ENCODE data around the gene EHD3.

Gene EHD3

GRCh38 chr2:31238126-31238905 lies 4.4 kb downstream of the EHD3 start:
- DNase-seq (ENCODE audit: insufficient read length) (no peak), FAIRE-seq (no peak)
- TF ChIP-seq POLR2A (IDR thresholded peaks at IDR 0.05; ENCODE audit: low read depth, low read length) = no peak
- TF ChIP-seq POLR2AphosphoS5 (IDR thresholded peaks at IDR 0.05; ENCODE audit: low read depth, low read length) = no peak
- no peak for TF ChIP-seq TAF1 (IDR thresholded peaks at IDR 0.05; ENCODE audit: borderline replicate concordance, low read depth, low read length)

DNA sequence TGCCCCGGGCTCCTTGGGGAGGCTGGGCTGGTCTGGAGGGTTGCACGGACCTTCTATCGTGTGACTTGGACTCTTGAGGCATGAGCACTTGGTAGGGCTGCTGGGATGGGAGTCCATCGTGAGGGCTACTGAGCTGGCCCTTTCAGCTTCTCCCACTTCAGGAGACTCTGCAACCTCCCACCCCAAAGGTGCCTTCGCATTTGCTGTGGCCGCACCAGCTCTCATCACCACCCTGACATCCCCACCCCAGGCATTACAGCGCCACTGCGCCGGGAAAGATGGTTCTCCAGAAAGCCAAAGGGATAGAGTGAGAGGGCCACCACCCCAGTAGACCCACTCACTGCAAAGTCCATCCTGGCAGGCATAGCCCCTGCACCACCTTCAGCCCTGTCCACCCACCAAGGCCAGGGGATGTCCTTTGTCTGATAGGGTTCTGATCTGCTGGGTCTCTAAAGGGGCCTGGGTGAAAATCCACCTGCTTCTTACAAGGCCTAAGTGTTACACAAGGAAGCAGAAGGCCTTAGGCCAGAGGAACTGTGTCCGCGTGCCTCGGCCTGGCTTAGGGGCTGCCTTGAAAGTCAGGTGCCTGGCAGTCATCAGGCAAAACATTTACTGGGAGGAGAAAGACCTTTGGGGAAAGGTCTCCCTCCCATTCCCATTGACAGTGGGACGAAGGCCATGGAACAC lies 5.1 kb downstream of the EHD3 start:
- DNase-seq (ENCODE audit: insufficient read length) (no peak), FAIRE-seq (no peak)
- TF ChIP-seq POLR2AphosphoS5 (IDR thresholded peaks at IDR 0.05; ENCODE audit: low read depth, low read length) (no peak), POLR2A (IDR thresholded peaks at IDR 0.05; ENCODE audit: low read depth, low read length) (no peak), TAF1 (IDR thresholded peaks at IDR 0.05; ENCODE audit: borderline replicate concordance, low read depth, low read length) (no peak)

DNA sequence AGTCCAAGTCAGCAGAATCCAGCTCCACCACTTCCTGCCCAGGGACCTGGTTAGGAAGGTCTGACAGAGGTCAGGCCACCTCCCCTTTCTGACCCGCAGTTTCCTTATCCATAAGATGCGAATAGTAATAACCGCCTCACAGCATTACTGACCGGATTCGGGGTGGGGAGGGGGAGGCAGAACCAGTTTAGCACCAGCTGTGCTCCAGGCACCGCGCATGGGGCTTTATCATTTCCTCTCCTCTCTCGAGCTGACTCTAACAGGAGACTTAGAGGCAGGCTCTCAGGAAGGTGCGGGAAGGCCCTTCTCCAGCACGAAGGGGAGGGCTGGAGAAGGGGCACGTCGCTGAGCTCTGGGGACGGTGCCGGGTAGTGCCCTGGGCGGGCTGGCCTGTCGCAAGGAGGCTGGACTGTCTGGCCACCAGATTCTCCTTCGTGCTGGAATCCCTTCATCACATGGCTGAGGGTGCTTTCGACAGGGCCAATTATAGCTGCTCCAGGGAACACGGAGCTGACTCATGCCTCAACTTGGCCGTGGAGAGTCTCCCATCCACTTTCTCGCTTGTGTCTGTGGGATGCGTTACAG lies 5.7 kb downstream of the EHD3 start:
- FAIRE-seq (no peak), DNase-seq (ENCODE audit: insufficient read length) (no peak)
- TF ChIP-seq POLR2A (IDR thresholded peaks at IDR 0.05; ENCODE audit: low read depth, low read length) = no peak

DNA sequence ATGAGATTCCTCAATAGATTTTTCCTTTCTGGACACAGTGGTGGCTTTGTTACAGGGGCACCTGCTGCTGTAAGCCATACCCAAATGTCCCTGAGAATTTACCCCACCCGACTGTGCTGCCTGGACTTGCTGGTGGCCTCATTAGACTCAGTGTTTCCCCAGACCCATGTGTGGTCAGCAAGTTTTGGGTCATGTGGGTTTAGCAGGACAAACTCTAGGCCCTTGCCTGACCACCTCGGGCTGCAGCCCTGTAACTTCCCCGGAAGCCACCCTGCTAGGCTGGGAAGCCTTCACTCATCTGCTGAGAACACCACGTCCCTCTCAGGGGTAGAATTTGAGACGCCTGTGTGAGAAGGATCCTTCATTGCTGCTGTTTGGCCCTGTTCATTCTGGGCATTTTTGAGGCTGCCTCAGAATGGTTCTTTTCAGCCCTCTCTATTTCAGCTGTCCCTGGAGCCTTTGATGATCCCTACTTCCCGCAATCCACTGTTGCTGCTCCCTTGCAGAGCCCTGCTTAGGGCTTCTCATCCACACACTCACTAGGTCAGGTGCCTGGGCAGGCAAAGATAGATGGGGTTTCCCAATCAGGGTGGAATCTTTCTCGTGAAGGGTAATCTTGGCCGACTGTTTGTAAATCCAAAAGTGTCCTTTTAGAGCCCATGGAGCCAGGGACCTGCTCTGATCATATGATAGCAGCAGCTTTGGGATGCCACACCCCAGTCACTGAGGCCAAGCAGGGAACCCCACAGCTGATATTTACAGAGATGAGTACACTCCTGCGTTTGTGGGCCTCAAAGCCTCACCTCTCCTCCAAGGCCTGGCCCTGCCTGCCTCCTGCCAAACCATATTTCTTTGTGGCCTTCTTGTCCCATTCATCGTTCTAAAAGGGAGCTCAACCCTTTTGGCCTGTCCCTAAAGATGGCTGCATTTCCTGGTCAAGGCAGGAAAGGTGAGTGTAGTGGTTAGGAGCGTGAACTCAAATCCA lies 6.7 kb downstream of the EHD3 start:
- no peak for DNase-seq (ENCODE audit: insufficient read length)
- TF ChIP-seq POLR2AphosphoS5 (IDR thresholded peaks at IDR 0.05; ENCODE audit: low read depth, low read length) (no peak), POLR2A (IDR thresholded peaks at IDR 0.05; ENCODE audit: low read depth, low read length) (no peak), TAF1 (IDR thresholded peaks at IDR 0.05; ENCODE audit: borderline replicate concordance, low read depth, low read length) (no peak)
- FAIRE-seq = no peak

DNA sequence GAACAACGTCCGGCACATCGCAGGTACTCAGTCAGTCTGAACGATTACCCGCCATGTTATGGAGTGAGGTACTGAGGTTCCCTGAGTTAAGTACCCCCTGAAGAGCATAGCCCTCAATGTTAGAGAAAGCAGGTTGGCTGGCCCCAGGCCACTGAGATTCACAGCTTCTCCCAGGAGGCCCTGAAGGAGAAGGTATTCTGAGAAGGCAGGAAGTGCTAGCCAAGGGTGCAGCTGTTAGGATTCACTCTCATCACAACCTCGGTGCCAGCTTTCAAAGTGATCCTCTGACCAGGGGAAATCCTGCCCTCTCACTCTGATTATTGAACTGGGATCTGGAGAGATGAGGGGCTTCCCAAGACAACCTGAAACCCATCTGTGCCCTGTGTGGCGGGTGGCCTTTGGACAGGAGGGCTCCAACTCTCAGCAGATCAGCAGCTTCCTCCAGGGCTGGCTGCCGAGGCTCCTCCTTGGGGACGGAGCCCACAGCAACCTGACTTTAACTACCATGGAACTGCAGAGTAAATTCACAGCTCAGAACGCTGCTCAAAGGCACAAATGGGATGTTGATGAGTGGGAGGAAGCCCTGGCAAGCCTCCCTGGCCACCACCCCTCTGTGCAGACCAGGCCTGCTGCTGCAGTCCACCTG lies 7.8 kb downstream of the EHD3 start:
- TF ChIP-seq TAF1 (IDR thresholded peaks at IDR 0.05; ENCODE audit: borderline replicate concordance, low read depth, low read length) (no peak), POLR2AphosphoS5 (IDR thresholded peaks at IDR 0.05; ENCODE audit: low read depth, low read length) (no peak), POLR2A (IDR thresholded peaks at IDR 0.05; ENCODE audit: low read depth, low read length) (no peak)
- no peak for FAIRE-seq
- no peak for DNase-seq (ENCODE audit: insufficient read length)

DNA sequence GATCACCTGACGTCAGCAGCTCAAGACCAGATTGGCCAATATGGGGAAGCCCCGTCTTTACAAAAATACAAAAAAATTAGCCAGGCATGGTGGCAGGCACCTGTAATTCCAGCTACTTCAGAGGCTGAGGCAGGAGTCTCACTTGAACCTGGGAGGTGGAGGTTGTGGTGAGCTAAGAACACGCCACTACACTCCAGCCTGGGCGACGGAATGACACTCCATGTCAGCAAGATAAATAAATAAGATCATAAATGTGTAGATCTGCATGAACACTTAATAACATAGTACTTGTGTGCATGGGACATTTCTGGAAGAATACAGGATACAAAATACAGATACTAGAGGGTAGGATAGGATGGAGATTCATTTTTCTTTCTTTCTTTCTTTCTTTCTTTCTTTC lies 9.1 kb downstream of the EHD3 start:
- no peak for FAIRE-seq
- no peak for DNase-seq (ENCODE audit: insufficient read length)
- no peak for TF ChIP-seq POLR2AphosphoS5 (IDR thresholded peaks at IDR 0.05; ENCODE audit: low read depth, low read length)
- no peak for TF ChIP-seq TAF1 (IDR thresholded peaks at IDR 0.05; ENCODE audit: borderline replicate concordance, low read depth, low read length)
- TF ChIP-seq POLR2A (IDR thresholded peaks at IDR 0.05; ENCODE audit: low read depth, low read length) = no peak

- DNase-seq (ENCODE audit: insufficient read length) (no peak), FAIRE-seq (no peak)
- no peak for TF ChIP-seq POLR2A (IDR thresholded peaks at IDR 0.05; ENCODE audit: low read depth, low read length)
- TF ChIP-seq POLR2AphosphoS5 (IDR thresholded peaks at IDR 0.05; ENCODE audit: low read depth, low read length) = no peak
- TF ChIP-seq TAF1 (IDR thresholded peaks at IDR 0.05; ENCODE audit: borderline replicate concordance, low read depth, low read length) = no peak
Observed at GRCh38 chr2:31244101-31244500, 10.1 kb downstream of the EHD3 start.

GRCh38 chr2:31246184-31246852 lies 12.4 kb downstream of the EHD3 start:
- no peak for FAIRE-seq
- no peak for DNase-seq (ENCODE audit: insufficient read length)
- TF ChIP-seq TAF1 (IDR thresholded peaks at IDR 0.05; ENCODE audit: borderline replicate concordance, low read depth, low read length) (no peak), POLR2AphosphoS5 (IDR thresholded peaks at IDR 0.05; ENCODE audit: low read depth, low read length) (no peak)

DNA sequence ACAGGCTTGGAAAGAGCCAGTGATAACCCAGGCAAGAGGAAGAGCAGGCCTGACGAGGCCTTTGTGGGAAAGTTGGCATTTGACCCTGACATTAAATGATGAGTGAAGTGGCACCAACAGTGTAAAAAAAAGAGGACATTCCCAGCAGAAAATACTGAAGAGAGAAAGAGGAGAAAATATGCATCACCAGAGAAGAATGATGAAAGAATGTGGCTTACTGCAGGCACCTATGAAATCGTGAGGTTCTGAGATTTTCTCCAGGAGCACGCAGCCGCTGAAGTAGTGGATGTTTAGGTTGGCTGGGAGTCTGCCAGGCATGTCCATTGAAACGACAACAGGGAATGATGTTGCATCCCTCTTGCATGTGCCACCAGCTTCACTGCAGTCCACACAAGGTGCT lies 13.8 kb downstream of the EHD3 start:
- DNase-seq (ENCODE audit: insufficient read length) = no peak
- TF ChIP-seq POLR2AphosphoS5 (IDR thresholded peaks at IDR 0.05; ENCODE audit: low read depth, low read length) (no peak), TAF1 (IDR thresholded peaks at IDR 0.05; ENCODE audit: borderline replicate concordance, low read depth, low read length) (no peak), POLR2A (IDR thresholded peaks at IDR 0.05; ENCODE audit: low read depth, low read length) (no peak)
- no peak for FAIRE-seq

DNA sequence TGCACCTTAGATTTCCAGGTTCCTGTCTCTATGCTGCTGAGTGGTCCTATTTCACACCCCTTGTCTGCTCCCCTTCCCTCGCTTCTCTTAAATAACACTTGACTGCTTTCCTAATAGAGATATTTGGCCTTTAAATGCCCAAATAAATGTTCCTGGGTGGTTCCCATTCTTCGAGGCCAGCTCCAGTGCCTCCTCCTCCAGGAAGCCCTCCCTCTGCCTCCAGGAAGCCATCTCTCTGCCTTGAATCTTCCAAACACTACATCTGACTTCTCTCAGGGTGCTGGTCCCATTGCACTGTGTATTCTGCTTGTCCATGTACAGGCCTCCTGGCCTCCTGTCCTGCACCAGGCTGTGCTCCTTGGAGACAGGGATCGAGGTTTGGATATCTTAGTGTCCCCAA lies 14.2 kb downstream of the EHD3 start:
- FAIRE-seq (no peak), DNase-seq (ENCODE audit: insufficient read length) (no peak)
- TF ChIP-seq POLR2AphosphoS5 (IDR thresholded peaks at IDR 0.05; ENCODE audit: low read depth, low read length) = no peak
- no peak for TF ChIP-seq POLR2A (IDR thresholded peaks at IDR 0.05; ENCODE audit: low read depth, low read length)
- no peak for TF ChIP-seq TAF1 (IDR thresholded peaks at IDR 0.05; ENCODE audit: borderline replicate concordance, low read depth, low read length)
